ENCODE results near the gene ARID1B.

The ARID1B gene

DNA sequence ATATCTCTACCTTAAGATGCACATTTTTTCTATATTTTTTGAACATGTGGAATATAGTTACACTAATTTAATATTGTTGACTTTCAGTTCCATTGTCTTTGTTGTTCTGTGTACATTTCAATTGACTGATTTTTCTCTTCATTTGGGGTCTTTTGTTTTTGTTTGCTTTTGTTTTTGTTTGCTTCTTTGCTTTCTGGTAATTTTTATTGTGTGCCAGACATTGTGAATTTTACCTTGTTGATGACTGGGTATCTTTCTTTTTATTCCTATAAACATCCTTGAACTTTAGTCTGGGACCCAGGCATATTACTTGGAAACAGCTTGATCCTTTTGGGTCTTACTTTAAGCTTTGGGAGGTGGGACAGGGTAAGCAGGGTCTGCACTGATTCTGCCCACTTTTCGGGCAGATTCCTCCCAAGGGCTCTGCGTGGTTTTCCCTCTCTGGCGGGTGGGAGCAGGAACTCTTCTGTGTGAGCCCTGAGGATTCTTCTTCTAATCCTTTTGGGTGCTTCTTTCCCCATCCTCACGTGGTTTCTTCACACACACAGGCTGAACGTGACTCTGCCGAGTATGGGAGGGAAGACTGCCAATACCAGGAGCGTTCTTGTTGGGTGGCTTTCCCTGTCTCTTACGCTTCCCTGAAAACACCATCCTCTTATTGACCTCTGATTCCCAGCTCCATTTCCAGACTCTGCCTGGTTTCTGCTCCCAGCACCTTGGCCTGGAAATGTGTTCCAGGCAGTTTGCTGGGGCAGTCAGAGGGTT lies 200.5 kb downstream of the ARID1B start:
- H3K4me2 ChIP-seq (ENCODE audit: insufficient read depth, low read length) = no peak overlapping the region
- H2AFZ ChIP-seq (ENCODE audit: low read depth, low read length) = no peak overlapping the region
- H3K4me1 ChIP-seq (ENCODE audit: insufficient read depth, low read length) = no peaks in the 10 kb centered on the region
- H3K36me3 ChIP-seq (ENCODE audit: insufficient read depth, low read length) = no peaks in the 10 kb centered on the region
- TF ChIP-seq, protein P1, sequence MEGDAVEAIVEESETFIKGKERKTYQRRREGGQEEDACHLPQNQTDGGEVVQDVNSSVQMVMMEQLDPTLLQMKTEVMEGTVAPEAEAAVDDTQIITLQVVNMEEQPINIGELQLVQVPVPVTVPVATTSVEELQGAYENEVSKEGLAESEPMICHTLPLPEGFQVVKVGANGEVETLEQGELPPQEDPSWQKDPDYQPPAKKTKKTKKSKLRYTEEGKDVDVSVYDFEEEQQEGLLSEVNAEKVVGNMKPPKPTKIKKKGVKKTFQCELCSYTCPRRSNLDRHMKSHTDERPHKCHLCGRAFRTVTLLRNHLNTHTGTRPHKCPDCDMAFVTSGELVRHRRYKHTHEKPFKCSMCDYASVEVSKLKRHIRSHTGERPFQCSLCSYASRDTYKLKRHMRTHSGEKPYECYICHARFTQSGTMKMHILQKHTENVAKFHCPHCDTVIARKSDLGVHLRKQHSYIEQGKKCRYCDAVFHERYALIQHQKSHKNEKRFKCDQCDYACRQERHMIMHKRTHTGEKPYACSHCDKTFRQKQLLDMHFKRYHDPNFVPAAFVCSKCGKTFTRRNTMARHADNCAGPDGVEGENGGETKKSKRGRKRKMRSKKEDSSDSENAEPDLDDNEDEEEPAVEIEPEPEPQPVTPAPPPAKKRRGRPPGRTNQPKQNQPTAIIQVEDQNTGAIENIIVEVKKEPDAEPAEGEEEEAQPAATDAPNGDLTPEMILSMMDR (IDR thresholded peaks at IDR 0.05; ENCODE audit: borderline replicate concordance, extremely low read depth, low read length, poor library complexity, severe bottlenecking) = no peak
- TF ChIP-seq EZH2 (IDR thresholded peaks at IDR 0.05; ENCODE audit: borderline replicate concordance, low read depth, low read length, severe bottlenecking) = no peak
- no peak overlapping the region for H3K9ac ChIP-seq (ENCODE audit: low read depth, low read length)
- H3K9me3 ChIP-seq (ENCODE audit: insufficient read depth, low read length, severe bottlenecking) = no peaks in the 10 kb centered on the region
- ATAC-seq (ENCODE audit: insufficient read depth, low read depth) (no peak), DNase-seq (no peak)
- no peaks in the 10 kb centered on the region for H3K27me3 ChIP-seq (ENCODE audit: insufficient read depth, low read length, poor library complexity)
- no peak overlapping the region for H3K4me3 ChIP-seq (ENCODE audit: low read depth in 1 of 2, low read length in 2 of 2)
- peaks cover 77% of the 10 kb centered on the region for H4K20me1 ChIP-seq (ENCODE audit: insufficient read depth, low read length)
- no peak overlapping the region for H3K27ac ChIP-seq (ENCODE audit: low read length)
- peaks cover 100% of the 10 kb centered on the region for H3K79me2 ChIP-seq (ENCODE audit: insufficient read depth, low read length)

DNA sequence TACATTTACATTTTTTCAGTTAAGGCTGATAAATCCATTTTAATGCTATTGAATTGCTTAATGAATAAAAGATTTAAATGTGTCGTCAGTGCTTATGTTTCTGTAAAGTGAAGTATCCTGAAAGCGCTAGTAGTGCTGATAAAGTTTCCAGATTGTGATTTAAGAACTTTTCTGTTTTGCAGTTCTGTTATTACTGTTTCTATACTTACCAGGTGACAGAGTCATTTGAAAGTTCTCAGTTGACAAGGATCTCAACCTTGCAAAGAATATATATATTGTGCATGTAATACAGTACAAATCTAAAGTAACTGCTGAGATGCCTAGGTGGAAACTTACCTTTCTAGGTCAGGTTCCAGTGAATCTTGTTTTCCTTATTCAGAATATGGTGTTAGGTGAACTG lies 201.8 kb downstream of the ARID1B start:
- Histone ChIP-seq H3K27ac (ENCODE audit: low read length) (no peak overlapping the region), H3K9ac (ENCODE audit: low read depth, low read length) (no peak overlapping the region)

DNA sequence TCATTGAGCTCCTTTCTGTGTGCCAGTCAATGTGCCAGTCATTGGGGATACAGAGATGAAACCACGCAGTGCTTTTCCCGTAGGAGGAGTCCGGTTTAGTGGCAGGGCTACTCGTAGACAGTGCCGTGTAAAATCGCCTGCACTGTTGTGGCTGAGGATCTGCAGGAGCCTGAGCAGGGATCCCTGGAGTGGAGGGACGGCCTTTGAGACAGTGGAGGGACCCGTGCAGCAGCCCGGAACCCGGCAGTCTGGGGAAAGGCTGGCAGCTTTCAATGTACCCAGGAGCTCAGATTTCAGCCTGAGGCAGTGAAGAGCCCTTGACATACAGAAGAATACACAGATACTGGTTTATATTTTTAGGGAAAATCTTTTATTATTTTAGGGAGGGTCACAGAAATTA lies 203.3 kb downstream of the ARID1B start:
- Histone ChIP-seq H3K4me2 (ENCODE audit: insufficient read depth, low read length) (no peak overlapping the region), H3K9me3 (ENCODE audit: insufficient read depth, low read length, severe bottlenecking) (no peaks in the 10 kb centered on the region), H2AFZ (ENCODE audit: low read depth, low read length) (no peak overlapping the region), H3K79me2 (ENCODE audit: insufficient read depth, low read length) (peaks cover 100% of the 10 kb centered on the region), H3K27ac (ENCODE audit: low read length) (no peak overlapping the region), H3K4me3 (ENCODE audit: low read depth in 1 of 2, low read length in 2 of 2) (no peak overlapping the region), H3K27me3 (ENCODE audit: insufficient read depth, low read length, poor library complexity) (no peaks in the 10 kb centered on the region), H4K20me1 (ENCODE audit: insufficient read depth, low read length) (peaks cover 75% of the 10 kb centered on the region), H3K36me3 (ENCODE audit: insufficient read depth, low read length) (no peaks in the 10 kb centered on the region), H3K4me1 (ENCODE audit: insufficient read depth, low read length) (no peaks in the 10 kb centered on the region), H3K9ac (ENCODE audit: low read depth, low read length) (no peak overlapping the region)
- no peak for TF ChIP-seq EZH2 (IDR thresholded peaks at IDR 0.05; ENCODE audit: borderline replicate concordance, low read depth, low read length, severe bottlenecking)
- TF ChIP-seq, protein P1 (IDR thresholded peaks at IDR 0.05; ENCODE audit: borderline replicate concordance, extremely low read depth, low read length, poor library complexity, severe bottlenecking) = no peak
- DNase-seq (no peak), ATAC-seq (ENCODE audit: insufficient read depth, low read depth) (no peak)

More for the DNA sequence above, 201.8 kb downstream of the ARID1B start:
- Histone ChIP-seq H3K9me3 (ENCODE audit: insufficient read depth, low read length, severe bottlenecking) (no peaks in the 10 kb centered on the region), H2AFZ (ENCODE audit: low read depth, low read length) (no peak overlapping the region), H3K79me2 (ENCODE audit: insufficient read depth, low read length) (peaks cover 100% of the 10 kb centered on the region), H4K20me1 (ENCODE audit: insufficient read depth, low read length) (peaks cover 79% of the 10 kb centered on the region), H3K36me3 (ENCODE audit: insufficient read depth, low read length) (no peaks in the 10 kb centered on the region), H3K4me1 (ENCODE audit: insufficient read depth, low read length) (no peaks in the 10 kb centered on the region), H3K4me3 (ENCODE audit: low read depth in 1 of 2, low read length in 2 of 2) (no peak overlapping the region), H3K27me3 (ENCODE audit: insufficient read depth, low read length, poor library complexity) (no peaks in the 10 kb centered on the region), H3K4me2 (ENCODE audit: insufficient read depth, low read length) (no peak overlapping the region)
- no peak for ATAC-seq (ENCODE audit: insufficient read depth, low read depth)
- no peak for DNase-seq
- no peak for TF ChIP-seq EZH2 (IDR thresholded peaks at IDR 0.05; ENCODE audit: borderline replicate concordance, low read depth, low read length, severe bottlenecking)
- TF ChIP-seq, protein P1 (IDR thresholded peaks at IDR 0.05; ENCODE audit: borderline replicate concordance, extremely low read depth, low read length, poor library complexity, severe bottlenecking) = no peak

Measured in DND-41 (cell line).